ENCODE data around the gene CMAS.
"Not testable (repeated sequence)": the region's sequence is repeated elsewhere in the genome, so short reads cannot be mapped to it uniquely, and the experiment has no call there.

Gene CMAS

GRCh38 chr12:22046090-22046967 lies at the start of gene CMAS:
TSS of gene CMAS (plus strand) at chr12:22046218. CDS start at chr12:22046304, 86 bp downstream.
- DNase-seq: peak; percentile 81

GRCh38 chr12:21998295-21998694 lies 47.7 kb upstream of the CMAS start:
- DNase-seq: no peak

- DNase-seq: no peak
Observed at GRCh38 chr12:21998782-21999181, 47.2 kb upstream of the CMAS start.

- DNase-seq: no peak
Observed at GRCh38 chr12:22002430-22002829, 43.6 kb upstream of the CMAS start.

GRCh38 chr12:22007794-22008193 lies 38.2 kb upstream of the CMAS start:
- not testable (repeated sequence) for DNase-seq

- DNase-seq: no peak
Observed at GRCh38 chr12:22008196-22008595, 37.8 kb upstream of the CMAS start.

- no peak for DNase-seq
Observed at GRCh38 chr12:22014041-22014782, 31.8 kb upstream of the CMAS start.

- no peak for DNase-seq
Observed at GRCh38 chr12:22014783-22015144, 31.3 kb upstream of the CMAS start.

- no peak for DNase-seq
Observed at GRCh38 chr12:22016982-22017381, 29.0 kb upstream of the CMAS start.

GRCh38 chr12:22018860-22019259 lies 27.2 kb upstream of the CMAS start:
- no peak for DNase-seq

GRCh38 chr12:22023489-22023888 lies 22.5 kb upstream of the CMAS start:
- not testable (repeated sequence) for DNase-seq

- DNase-seq: no peak
Observed at GRCh38 chr12:22029491-22029890, 16.5 kb upstream of the CMAS start.

GRCh38 chr12:22029991-22030390 lies 16.0 kb upstream of the CMAS start:
- no peak for DNase-seq

GRCh38 chr12:22032732-22033131 lies 13.3 kb upstream of the CMAS start:
- no peak for DNase-seq

- DNase-seq: no peak
Observed at GRCh38 chr12:22034709-22035506, 11.1 kb upstream of the CMAS start.

GRCh38 chr12:22037947-22038346 lies 8.1 kb upstream of the CMAS start:
- no peak for DNase-seq

GRCh38 chr12:22038734-22039133 lies 7.3 kb upstream of the CMAS start:
- DNase-seq: no peak

GRCh38 chr12:22039361-22039760 lies 6.7 kb upstream of the CMAS start:
- no peak for DNase-seq

GRCh38 chr12:22042976-22043669 lies 2.9 kb upstream of the CMAS start:
- no peak for DNase-seq

- DNase-seq: no peak
Observed at GRCh38 chr12:22043943-22044342, 2.1 kb upstream of the CMAS start.

- no peak for DNase-seq
Observed at GRCh38 chr12:22044391-22044790, 1.6 kb upstream of the CMAS start.

- no peak for DNase-seq
Observed at GRCh38 chr12:22046968-22047390, 961 bp downstream of the CMAS start.

- DNase-seq: no peak
Observed at GRCh38 chr12:22047494-22047893, 1.5 kb downstream of the CMAS start.
